ENCODE measurements around the gene VARS2. TPM values are rescaled to one million over a fixed set of nuclear protein-coding genes. Genes with fewer than 3 reads are reported as not detected.
"Not testable (repeated sequence)": the region's sequence is repeated elsewhere in the genome, so short reads cannot be mapped to it uniquely, and the experiment has no call there.

VARS2 gene
- total RNA-seq: 28.1 and 48.5 TPM in 2 replicates

DNA sequence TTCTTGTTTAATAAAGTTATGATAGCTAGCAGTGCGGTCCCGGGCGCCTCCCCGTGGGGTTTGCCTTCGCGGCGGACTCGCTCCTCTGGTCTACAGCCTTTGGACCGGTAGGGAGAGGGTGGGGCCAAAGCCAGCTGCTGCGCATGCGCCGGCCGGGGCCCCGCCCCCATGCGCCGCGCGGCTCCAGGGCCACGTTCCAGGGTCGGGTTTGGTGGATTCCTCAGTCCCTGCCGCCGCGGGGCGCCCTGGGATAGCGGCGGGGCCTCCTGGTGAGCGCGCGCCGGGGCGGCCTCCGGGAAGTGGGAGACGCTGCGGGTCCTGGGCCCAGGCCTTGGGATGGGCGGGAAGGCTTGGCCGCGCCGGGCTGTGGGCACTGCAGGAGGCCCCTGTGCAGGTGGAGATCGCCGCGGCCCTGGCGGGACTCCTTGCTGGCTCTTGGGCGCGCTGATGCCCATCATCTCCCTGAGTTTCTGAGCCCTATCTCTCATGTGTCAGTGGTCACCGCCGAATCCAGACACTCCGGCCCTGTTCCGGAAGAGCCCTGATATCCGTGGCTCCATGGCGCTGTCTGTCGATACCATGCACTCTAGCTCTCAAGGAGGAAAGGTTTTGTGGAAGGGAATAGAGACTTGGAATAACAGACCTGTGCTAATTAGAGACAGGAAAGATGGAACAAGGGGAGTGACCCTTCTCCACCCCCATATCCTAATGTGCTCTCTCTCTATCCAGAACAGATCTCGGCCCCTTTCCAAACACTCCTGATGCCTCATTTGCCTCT, at the start of gene VARS2:
Gene VARS2 (plus strand): TSS at position 163 of the 778 bp plus-strand sequence. CDS start 599 bp downstream, at position 762.
- peak within 1 kb of the TSS; percentile 58 for H3K4me3 ChIP-seq (ENCODE audit: low read depth, low read length)
- TF ChIP-seq CTCF (conservative IDR thresholded peaks at IDR 0.05; ENCODE audit: low read depth, low read length): peak; percentile 41
- DNase-seq (ENCODE audit: low read depth): no peak

DNA sequence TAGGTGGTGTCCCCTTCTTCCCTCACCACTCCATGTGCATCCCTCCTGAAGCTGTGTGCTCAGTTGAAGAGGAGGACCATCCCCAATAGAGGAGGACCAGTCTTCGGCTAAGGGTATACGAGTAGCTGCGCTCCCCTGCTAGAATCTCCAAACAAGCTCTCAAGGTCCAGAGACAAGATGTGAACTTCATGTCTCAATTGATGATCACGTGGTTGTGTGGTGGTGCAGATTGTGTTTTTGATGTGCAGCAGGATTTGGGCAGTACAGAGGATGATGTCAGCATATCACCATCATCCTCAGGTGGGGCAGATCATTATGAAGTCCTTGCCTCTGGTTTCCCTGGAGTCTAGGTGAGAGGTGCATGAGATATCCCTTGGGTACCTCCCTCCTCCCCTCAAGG, 49.7 kb upstream of the VARS2 start:
- no peak for DNase-seq (ENCODE audit: low read depth)
- no peak overlapping the region for H3K4me3 ChIP-seq (ENCODE audit: low read depth, low read length)
- no peak for TF ChIP-seq CTCF (conservative IDR thresholded peaks at IDR 0.05; ENCODE audit: low read depth, low read length)

GRCh38 chr6:30869241-30869749, 44.7 kb upstream of the VARS2 start:
- not testable (repeated sequence) for H3K4me3 ChIP-seq (ENCODE audit: low read depth, low read length); DNase-seq (ENCODE audit: low read depth)

DNA sequence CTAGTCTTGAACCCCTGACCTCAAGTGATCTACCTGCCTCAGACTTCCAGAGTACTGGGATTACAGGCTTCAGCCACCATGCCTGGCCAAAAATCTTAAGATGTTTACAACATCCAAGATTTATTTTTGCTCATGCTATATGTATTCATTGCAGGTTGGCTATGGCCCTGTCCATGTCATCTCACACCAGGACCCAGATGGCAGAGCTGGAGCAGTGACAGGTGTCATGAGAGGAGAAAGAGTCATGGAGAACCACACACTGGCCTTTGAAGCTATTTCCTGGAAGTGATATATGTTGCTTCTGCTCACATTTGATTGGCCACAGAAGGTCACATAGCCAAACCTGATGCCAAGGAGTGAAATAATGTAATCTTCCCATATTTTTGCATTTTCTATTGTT, 43.5 kb upstream of the VARS2 start:
- no peak for DNase-seq (ENCODE audit: low read depth)
- H3K4me3 ChIP-seq (ENCODE audit: low read depth, low read length): no peak overlapping the region
- no peak for TF ChIP-seq CTCF (conservative IDR thresholded peaks at IDR 0.05; ENCODE audit: low read depth, low read length)

DNA sequence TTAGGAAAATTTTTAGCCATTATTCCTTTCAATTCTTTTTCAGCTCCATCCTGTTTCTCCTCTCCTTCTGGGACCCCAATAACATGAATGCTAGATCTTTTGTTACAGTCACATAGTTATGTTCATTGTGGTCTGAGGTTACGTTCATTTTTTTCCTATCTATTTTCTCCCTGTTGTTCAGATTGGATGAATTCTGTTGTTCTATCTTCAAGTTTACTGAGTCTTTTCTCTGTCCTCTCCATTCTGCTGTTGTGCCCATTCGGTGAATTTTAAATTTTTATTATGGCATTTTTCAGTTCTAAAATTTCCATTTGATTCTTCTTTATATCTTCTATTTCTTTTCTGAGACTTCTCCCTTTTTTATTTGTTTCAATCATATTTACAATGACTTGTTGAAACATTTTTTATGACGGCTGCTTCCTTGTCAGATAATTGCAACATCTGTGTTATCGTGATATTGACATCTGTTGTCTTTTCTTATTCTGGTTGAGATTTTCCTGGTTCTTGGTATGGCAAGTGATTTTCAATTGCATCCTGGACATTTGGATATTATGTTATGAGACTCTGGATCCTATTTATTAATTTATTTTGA, 42.4 kb upstream of the VARS2 start:
- no peak for TF ChIP-seq CTCF (conservative IDR thresholded peaks at IDR 0.05; ENCODE audit: low read depth, low read length)
- no peak for DNase-seq (ENCODE audit: low read depth)
- no peak overlapping the region for H3K4me3 ChIP-seq (ENCODE audit: low read depth, low read length)

DNA sequence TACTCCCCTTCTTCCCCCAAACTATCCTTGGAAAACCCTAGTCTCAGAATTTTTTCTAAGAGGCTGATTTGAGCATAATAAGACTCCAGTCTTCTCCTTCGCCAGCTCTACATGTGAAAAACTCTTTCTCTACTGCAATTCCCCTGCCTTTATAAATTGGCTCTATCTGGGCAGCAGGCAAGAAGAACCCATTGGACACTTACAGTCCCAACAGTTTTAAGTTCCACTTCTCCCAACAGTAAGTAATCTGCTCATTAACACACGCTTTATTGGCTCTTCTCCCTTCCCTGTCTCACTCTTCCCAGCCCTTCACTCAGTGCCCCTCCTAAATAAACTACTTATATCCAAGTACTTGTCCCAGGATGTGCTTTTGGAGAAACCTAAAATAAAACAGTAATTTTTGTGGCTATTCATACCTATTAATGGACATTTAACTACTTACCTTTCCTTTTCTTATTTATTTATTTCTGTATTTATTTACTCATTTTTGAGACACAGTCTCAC, 40.8 kb upstream of the VARS2 start:
- no peak for TF ChIP-seq CTCF (conservative IDR thresholded peaks at IDR 0.05; ENCODE audit: low read depth, low read length)
- H3K4me3 ChIP-seq (ENCODE audit: low read depth, low read length): no peak overlapping the region
- no peak for DNase-seq (ENCODE audit: low read depth)

DNA sequence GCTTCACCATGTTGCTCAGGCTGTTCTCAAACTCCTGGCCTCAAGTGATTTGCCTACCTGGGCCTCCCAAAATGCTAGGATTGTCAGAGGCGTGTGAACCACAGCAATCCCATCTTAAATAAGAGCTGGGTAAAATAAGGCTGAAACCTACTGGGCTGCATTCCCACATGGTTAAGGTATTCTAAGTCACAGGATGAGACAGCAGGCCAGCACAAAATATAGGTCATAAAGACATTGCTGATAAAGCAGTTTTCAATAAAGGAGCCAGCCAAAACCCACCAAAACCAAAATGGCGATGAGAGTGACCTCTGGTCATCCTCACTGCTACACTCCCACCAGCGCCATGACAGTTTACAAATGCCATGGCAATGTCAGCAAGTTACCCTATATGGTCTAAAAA, 40.2 kb upstream of the VARS2 start:
- DNase-seq (ENCODE audit: low read depth); H3K4me3 ChIP-seq (ENCODE audit: low read depth, low read length): not testable (repeated sequence)
